HepG2 (cell line): ENCODE measurements around the gene AMN.

Experiments
- ATF2 ChIP-seq: sonication (generic); formaldehyde crosslinking; IDR thresholded peaks from 2 replicates; pipeline ENCODE4 v1.4.0; 2020; ENCODE audit warnings: missing genetic modification reagents
- CTCF ChIP-seq: sonication (generic); formaldehyde crosslinking; IDR thresholded peaks from 2 replicates; pipeline ENCODE4 v1.5.0; 2020; ENCODE audit warnings: mild to moderate bottlenecking, missing genetic modification reagents, moderate library complexity
- KAT2B ChIP-seq: fragments of 150-350 bp; IDR thresholded peaks from 2 replicates; pipeline ENCODE4 v1.6.1; 2014; ENCODE audit warnings: low read depth, low read length, borderline replicate concordance
- NFAT5 ChIP-seq: sonication (generic); formaldehyde crosslinking; IDR thresholded peaks from 2 replicates; pipeline ENCODE4 v1.4.0; 2020; ENCODE audit warnings: missing genetic modification reagents
- REST ChIP-seq, 2 experiments: IDR thresholded peaks; 2 replicates each; pipeline ENCODE4 v1.6.1; 2011 to 2012; ENCODE audit warnings: low read length in 2 of 2, borderline replicate concordance in 1 of 2, low read depth in 1 of 2, mild to moderate bottlenecking in 1 of 2, moderate library complexity in 1 of 2
- SP5 ChIP-seq: IDR thresholded peaks from 2 replicates; pipeline ENCODE4 v1.6.1; 2016; ENCODE audit warnings: low read depth, borderline replicate concordance
- ZBTB46 ChIP-seq: sonication (generic); formaldehyde crosslinking; IDR thresholded peaks from 2 replicates; pipeline ENCODE4 v1.4.0; 2020; ENCODE audit warnings: mild to moderate bottlenecking, missing genetic modification reagents, borderline replicate concordance

- no peak for TF ChIP-seq REST (IDR thresholded peaks at IDR 0.05; ENCODE audit: borderline replicate concordance in 1 of 2, low read depth in 1 of 2, low read length in 2 of 2)
- peak; percentile 81 for TF ChIP-seq SP5 (CRISPR knock-in tag)
- peak; percentile 48; the same call in 1 of the 2 replicates for TF ChIP-seq ATF2 (CRISPR knock-in tag)
- peak; percentile 38 for TF ChIP-seq CTCF (CRISPR knock-in tag)
- TF ChIP-seq NFAT5: no peak
- TF ChIP-seq KAT2B: no peak
- TF ChIP-seq ZBTB46 (CRISPR knock-in tag): no peak
These were observed at the start of gene AMN for GRCh38 chr14:102922490-102923200.
